HG02840 (cell line): ENCODE results near the gene NUB1.

Experiments used
- ATAC-seq: cut with Tn5 transposase; IDR thresholded peaks from one replicate; pipeline ENCODE4 v1.9.1; 2021; ENCODE audit warnings: mild to moderate bottlenecking, moderate library complexity, moderate number of reproducible peaks; ENCODE audit not compliant: unreplicated experiment, low FRiP score

NUB1 gene

GRCh38 chr7:151342102-151342646 lies 562 bp downstream of the NUB1 start:
- peak; percentile 48 for ATAC-seq

DNA sequence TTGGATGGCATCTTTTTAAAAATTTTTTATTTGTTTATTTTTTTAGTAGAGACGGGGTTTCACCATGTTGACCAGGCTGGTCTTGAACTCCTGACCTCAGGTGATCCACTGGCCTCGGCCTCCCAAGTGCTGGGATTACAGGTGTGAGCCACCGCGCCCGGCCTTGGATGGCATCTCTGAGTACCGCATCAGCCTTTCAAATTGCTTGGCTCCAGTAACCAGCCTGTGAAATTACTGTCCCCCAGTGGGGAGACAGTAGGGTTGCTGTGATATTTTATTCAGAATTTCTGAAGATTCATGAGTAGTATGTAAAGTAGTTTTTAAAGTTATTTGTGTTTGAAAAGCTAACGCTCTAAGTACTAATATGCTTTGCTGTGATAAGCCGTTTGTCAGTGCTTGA lies 1.2 kb downstream of the NUB1 start:
- no peak for ATAC-seq

GRCh38 chr7:151343516-151343915 lies 1.9 kb downstream of the NUB1 start:
- ATAC-seq = no peak

DNA sequence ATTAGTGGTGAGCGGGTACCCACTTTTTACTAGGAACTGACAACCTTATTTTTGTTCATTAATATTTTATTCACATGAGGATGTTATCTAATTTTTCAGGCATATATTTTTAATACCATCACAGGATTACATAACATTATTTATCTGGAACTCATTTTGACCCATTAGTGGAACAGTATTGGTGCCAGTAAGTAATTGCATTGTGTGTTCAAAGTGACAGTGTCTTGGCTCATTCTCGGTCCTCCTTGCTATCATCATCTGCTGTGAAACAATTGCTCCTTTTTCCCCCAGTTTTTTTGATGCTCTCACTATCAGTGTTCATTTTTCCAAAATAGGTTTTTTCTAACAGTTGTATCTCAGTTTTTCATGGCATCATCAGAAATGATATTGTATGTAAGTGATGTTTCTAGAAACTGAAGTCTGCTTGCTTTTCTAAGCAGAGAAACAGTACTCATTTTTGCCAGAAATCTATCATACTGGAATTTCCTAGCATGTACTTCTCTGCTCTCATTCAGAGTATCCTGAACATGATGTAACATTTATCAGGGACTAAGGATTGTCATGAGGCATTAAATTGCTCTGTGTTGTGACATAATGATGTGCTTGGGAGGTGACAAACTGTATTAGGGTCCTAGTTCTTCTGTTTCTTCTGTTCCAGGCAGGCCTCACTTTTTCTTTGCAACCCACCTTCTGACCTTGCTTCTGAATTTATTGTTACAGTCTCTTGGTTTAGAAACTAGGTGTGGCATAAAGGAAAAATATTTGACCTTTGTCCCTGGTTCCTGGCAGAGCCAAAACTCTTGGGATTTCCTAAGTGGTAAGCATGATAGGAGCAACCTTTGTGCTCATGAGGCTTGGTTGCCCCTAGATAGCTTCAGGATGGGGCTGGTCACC lies 4.2 kb downstream of the NUB1 start:
- ATAC-seq = no peak

DNA sequence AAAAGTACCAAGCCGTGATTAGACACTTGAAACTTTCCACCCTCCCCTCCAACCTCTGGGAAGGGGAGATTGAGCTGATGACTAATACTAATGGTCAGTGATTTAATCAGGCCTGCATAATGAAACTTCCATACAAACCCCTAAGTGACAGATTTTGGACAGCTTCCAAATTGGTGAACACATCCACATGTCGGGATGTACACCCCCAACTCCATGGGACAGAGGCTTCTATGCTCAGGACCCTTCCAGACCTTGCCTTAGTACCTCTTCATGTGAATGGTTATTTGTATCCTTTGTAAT lies 4.8 kb downstream of the NUB1 start:
- ATAC-seq = no peak

GRCh38 chr7:151347200-151347599 lies 5.6 kb downstream of the NUB1 start:
- ATAC-seq = no peak

DNA sequence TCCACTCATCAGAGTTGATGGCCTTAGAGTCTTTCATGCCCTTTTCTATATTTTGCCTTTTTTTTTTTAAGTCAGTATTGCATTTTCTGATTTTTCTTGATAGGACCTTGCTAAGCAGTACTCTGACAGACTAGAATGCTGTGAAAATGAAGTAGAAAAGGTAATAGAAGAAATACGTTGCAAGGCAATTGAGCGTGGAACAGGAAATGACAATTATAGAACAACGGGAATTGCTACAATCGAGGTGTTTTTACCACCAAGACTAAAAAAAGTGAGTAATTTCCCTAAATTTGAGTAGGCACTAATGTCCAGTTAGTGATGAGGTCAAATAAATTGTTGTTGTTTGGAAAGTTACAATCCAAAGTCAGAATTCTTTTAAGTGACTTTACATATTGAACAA lies 7.4 kb downstream of the NUB1 start:
- no peak for ATAC-seq

- ATAC-seq = peak; percentile 52
Observed at GRCh38 chr7:151349507-151349853, 7.9 kb downstream of the NUB1 start.

GRCh38 chr7:151351027-151351426 lies 9.4 kb downstream of the NUB1 start:
- no peak for ATAC-seq

- ATAC-seq = no peak
Observed at GRCh38 chr7:151351967-151352366, 10.4 kb downstream of the NUB1 start.

GRCh38 chr7:151352512-151352911 lies 10.9 kb downstream of the NUB1 start:
- no peak for ATAC-seq

GRCh38 chr7:151361193-151361959 lies 19.8 kb downstream of the NUB1 start:
- no peak for ATAC-seq

GRCh38 chr7:151363182-151363581 lies 21.6 kb downstream of the NUB1 start:
- ATAC-seq = no peak

DNA sequence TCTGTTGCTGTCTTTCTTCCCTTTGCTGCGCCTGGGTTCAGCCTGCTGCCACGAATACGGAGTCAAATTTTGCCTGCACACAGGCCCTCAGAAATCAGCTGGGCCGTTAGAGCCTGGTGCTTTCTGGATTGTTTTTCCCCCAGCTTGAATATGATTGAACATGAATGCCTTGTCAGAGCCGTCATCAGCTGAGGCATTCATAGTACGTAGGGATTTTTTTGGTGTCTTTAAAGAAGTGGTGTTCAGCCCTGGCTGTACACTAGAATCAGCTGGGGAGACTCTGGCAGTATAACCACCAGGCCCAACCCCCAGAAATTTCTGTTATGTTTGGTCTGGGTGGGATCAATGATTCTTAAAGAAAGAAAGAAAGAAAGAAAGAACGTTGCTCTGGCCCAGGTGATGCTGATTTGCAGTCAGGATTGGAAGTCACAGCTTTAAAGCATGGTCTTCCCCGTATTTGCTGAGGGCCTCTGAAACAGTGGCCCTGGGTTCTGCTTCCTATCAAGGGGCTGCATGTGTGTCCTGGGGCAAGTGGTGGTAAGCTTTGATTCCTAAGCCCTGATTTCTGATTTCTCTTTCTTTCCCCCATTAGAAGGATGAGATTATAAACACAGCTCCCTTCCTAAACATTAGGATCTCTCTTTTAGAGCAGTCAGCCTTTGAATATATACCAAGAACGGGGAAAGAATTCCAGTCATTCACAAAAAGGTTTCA lies 24.7 kb downstream of the NUB1 start:
- no peak for ATAC-seq

- ATAC-seq = no peak
Observed at GRCh38 chr7:151366880-151367222, 25.2 kb downstream of the NUB1 start.

DNA sequence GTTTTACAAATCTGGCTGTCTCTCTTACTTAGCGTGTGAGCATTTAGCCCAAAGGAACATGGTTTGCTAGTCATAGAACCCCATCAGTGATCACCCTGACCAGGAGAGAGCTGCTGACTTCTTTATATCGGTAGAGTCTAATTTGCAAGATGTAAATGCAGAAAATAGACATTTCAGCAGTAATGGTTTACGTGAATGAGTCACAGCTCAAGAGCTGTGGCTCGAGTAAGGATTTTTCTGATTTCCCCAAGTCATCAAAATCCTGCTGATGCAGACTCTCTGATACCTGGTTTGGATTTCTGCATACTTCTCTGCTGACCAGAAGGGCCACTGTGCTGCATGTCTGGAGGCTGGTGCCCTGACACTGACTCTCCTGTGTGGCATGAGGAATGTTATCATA lies 25.7 kb downstream of the NUB1 start:
- no peak for ATAC-seq

DNA sequence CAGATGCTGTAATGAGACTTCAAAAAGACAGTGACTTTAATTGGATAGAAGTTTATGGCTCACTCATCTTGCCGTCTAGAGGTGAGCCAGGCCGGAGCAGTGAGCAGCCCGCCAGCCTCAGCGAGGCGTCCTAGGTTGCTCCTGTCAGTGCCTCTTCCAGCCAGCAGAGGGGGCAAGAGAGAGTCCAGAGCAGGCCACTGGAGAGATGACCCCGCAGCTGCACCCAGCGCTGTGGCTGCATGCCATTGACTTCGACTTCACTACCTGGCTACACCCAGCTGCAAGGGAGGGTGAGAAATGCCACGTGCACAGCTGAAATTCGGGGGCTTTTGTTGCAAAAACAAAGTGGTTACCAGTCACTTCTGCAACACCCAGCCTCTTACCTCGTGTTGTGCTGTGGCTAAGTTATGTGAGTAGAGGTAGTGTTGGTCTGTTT lies 26.5 kb downstream of the NUB1 start:
- peak; percentile 84 for ATAC-seq

- no peak for ATAC-seq
Observed at GRCh38 chr7:151371266-151371665, 29.7 kb downstream of the NUB1 start.

DNA sequence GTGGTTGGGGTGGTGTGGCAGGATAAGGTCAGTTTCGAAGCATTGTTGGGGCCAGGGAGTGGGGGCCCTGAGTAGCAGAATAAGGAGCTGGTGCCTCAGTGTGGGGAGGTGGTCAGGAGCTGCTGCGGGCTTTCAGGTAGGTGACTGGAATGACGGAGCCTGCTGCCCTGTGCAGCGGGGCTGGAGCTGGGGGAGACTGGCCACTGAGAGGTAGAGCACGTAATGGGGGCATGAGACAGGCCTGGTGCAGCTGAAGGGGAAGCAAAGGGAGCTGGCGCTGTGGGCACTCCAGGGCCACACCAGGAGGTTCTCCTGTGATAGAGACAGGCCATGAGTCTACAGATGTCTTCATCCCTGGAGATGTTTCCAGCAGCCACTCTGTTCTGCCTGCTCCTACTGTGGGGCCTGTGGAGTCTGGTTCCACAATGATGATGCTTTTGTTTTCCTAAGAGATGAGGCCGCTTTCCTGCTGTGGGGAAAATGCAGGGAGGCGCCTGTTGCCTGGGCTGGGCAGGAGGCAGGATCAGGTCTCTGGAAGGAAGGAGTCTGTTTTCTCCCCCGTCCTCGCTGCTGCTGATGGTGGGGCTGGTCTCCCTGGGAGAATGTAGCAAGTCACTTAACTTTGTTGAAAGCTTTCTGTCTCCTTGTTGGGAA lies 31.1 kb downstream of the NUB1 start:
- no peak for ATAC-seq

DNA sequence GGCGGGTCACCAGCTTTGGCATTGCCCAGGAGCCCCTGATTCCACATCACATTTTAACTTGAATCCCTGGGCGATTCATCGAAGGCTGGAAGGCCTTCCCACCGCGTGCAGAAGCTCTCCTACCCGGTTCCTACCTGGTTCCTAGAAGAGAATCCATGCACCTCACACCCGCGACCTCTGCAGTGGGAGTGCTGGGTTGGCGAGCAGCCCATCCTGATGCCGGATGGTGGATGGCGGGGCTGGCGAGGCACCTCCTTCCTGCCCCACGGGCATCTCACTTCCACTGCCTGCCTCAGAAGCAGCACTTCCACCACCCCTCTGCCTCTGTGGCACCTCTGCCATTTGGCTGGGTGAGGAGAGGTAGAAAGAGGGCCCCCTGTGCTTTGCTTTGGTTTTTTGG lies 32.0 kb downstream of the NUB1 start:
- no peak for ATAC-seq

DNA sequence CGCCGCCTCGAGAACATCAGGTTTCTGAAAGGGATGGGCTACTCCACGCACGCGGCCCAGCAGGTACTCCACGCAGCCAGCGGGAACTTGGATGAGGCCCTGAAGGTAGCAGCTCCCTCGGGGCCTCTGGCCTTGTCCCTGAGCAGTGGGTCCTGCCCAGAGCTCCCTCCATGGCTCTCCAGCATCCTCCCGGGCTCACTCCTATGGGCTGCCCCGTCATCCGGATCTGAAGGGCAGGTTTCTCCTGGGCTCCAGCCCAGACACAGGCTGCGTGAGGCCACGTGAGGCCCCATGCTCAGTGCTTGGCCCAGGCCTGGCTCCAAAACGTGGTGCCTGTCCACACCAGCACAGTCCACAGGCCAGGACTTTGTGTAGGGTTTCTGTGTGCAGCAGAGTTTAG lies 32.5 kb downstream of the NUB1 start:
- ATAC-seq = no peak
